Measurements from ENCODE around the gene OR8B2.

DNA sequence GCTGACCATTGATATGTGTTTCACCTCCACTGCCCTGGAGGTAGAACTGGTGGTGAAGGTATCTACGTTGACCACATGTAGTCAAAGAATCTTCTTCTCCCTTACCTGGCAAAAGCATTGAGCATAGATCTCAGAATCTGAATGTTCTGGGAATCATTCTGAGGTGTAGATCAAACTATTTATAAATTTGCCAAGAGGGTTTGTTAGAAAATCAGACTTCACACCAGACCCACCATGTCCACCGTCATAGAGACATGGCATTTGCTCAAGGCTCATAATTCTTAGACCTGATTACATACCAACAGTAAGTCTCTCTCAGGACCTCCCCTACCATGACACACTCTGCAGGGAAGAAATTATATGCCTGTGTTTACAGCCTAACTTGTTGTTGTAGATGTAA lies at the start of gene OR8B2:
- TF ChIP-seq, protein P1, sequence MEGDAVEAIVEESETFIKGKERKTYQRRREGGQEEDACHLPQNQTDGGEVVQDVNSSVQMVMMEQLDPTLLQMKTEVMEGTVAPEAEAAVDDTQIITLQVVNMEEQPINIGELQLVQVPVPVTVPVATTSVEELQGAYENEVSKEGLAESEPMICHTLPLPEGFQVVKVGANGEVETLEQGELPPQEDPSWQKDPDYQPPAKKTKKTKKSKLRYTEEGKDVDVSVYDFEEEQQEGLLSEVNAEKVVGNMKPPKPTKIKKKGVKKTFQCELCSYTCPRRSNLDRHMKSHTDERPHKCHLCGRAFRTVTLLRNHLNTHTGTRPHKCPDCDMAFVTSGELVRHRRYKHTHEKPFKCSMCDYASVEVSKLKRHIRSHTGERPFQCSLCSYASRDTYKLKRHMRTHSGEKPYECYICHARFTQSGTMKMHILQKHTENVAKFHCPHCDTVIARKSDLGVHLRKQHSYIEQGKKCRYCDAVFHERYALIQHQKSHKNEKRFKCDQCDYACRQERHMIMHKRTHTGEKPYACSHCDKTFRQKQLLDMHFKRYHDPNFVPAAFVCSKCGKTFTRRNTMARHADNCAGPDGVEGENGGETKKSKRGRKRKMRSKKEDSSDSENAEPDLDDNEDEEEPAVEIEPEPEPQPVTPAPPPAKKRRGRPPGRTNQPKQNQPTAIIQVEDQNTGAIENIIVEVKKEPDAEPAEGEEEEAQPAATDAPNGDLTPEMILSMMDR (IDR thresholded peaks at IDR 0.05): no peak
- TF ChIP-seq EZH2 (IDR thresholded peaks at IDR 0.05): no peak
- TF ChIP-seq EZH2phosphoT487 (IDR thresholded peaks at IDR 0.05): no peak
